Erythroblast (primary cell): Measurements from ENCODE around the gene KRT27.

Experiments used
- GATA1 ChIP-seq: IDR thresholded peaks from 2 replicates; pipeline ENCODE4 v1.6.1; 2011; ENCODE audit warnings: low read depth, mild to moderate bottlenecking, control low read depth, low read length, moderate library complexity
- POLR2A ChIP-seq: IDR thresholded peaks from 2 replicates; pipeline ENCODE4 v1.6.1; 2011; ENCODE audit warnings: mild to moderate bottlenecking, low read length

GRCh38 chr17:40727447-40728231 is 54.7 kb downstream of the KRT27 start:
- no peak for TF ChIP-seq POLR2A
- TF ChIP-seq GATA1: no peak
